ENCODE measurements around the gene SPRED1.

Gene SPRED1

GRCh38 chr15:38369936-38370478 lies 117.4 kb downstream of the SPRED1 start:
- no peak for DNase-seq

GRCh38 chr15:38373016-38373415 lies 120.4 kb downstream of the SPRED1 start:
- DNase-seq = no peak

- DNase-seq = no peak
Measured at GRCh38 chr15:38374029-38374428, 121.4 kb downstream of the SPRED1 start.

- DNase-seq = no peak
Measured at GRCh38 chr15:38374556-38374955, 121.9 kb downstream of the SPRED1 start.

- no peak for DNase-seq
Measured at GRCh38 chr15:38376081-38376480, 123.4 kb downstream of the SPRED1 start.

- no peak for DNase-seq
Measured at GRCh38 chr15:38377636-38378035, 125.0 kb downstream of the SPRED1 start.

- DNase-seq = no peak
Measured at GRCh38 chr15:38378161-38378560, 125.5 kb downstream of the SPRED1 start.

- no peak for DNase-seq
Measured at GRCh38 chr15:38389924-38390542, 137.4 kb downstream of the SPRED1 start.

GRCh38 chr15:38391191-38391590 lies 138.6 kb downstream of the SPRED1 start:
- DNase-seq = no peak

GRCh38 chr15:38398134-38398533 lies 145.5 kb downstream of the SPRED1 start:
- no peak for DNase-seq

- DNase-seq = no peak
Measured at GRCh38 chr15:38401106-38401505, 148.5 kb downstream of the SPRED1 start.

GRCh38 chr15:38401701-38402100 lies 149.1 kb downstream of the SPRED1 start:
- DNase-seq = no peak

- no peak for DNase-seq
Measured at GRCh38 chr15:38406436-38406835, 153.8 kb downstream of the SPRED1 start.

Measured in NCI-H1092 (cell line).